Astrocyte of the hippocampus (primary cell): ENCODE results near the gene PIK3R1.

Experiments used
- DNase-seq: peaks from one replicate; pipeline ENCODE4 v3.0.0; 2011; ENCODE audit warnings: low read depth, low spot score

PIK3R1 gene

GRCh38 chr5:68215208-68215897 lies at the start of gene PIK3R1:
Gene PIK3R1, plus strand, starts transcription at chr5:68215756. Its CDS starts 10,920 bp downstream, at chr5:68226676.
- DNase-seq = peak; percentile 99

- no peak for DNase-seq
Observed at GRCh38 chr5:68167195-68167651, 48.3 kb upstream of the PIK3R1 start.

- DNase-seq = no peak
Observed at GRCh38 chr5:68169903-68170302, 45.7 kb upstream of the PIK3R1 start.

GRCh38 chr5:68170826-68171558 lies 44.6 kb upstream of the PIK3R1 start:
- DNase-seq = peak; percentile 64

- DNase-seq = no peak
Observed at GRCh38 chr5:68172314-68172713, 43.2 kb upstream of the PIK3R1 start.

GRCh38 chr5:68173007-68173406 lies 42.5 kb upstream of the PIK3R1 start:
- DNase-seq = no peak

GRCh38 chr5:68176253-68176652 lies 39.3 kb upstream of the PIK3R1 start:
- DNase-seq = no peak

- DNase-seq = no peak
Observed at GRCh38 chr5:68176802-68177479, 38.6 kb upstream of the PIK3R1 start.

GRCh38 chr5:68177676-68178075 lies 37.9 kb upstream of the PIK3R1 start:
- no peak for DNase-seq

GRCh38 chr5:68178579-68178978 lies 37.0 kb upstream of the PIK3R1 start:
- no peak for DNase-seq

- DNase-seq = no peak
Observed at GRCh38 chr5:68180121-68181038, 35.2 kb upstream of the PIK3R1 start.

GRCh38 chr5:68181039-68181599 lies 34.4 kb upstream of the PIK3R1 start:
- DNase-seq = no peak

GRCh38 chr5:68182094-68182493 lies 33.5 kb upstream of the PIK3R1 start:
- no peak for DNase-seq

GRCh38 chr5:68182534-68182933 lies 33.0 kb upstream of the PIK3R1 start:
- DNase-seq = no peak

- peak; percentile 56 for DNase-seq
Observed at GRCh38 chr5:68187268-68188055, 28.1 kb upstream of the PIK3R1 start.

GRCh38 chr5:68189171-68189570 lies 26.4 kb upstream of the PIK3R1 start:
- no peak for DNase-seq

- DNase-seq = no peak
Observed at GRCh38 chr5:68189613-68190012, 25.9 kb upstream of the PIK3R1 start.

GRCh38 chr5:68190619-68191018 lies 24.9 kb upstream of the PIK3R1 start:
- DNase-seq = no peak

- DNase-seq = no peak
Observed at GRCh38 chr5:68191083-68191791, 24.3 kb upstream of the PIK3R1 start.

- no peak for DNase-seq
Observed at GRCh38 chr5:68192679-68193060, 22.9 kb upstream of the PIK3R1 start.
